Nephron (organoid): ENCODE data around the gene GRAP2.

Source experiments
- H3K27ac Mint-ChIP-seq, 3 experiments: 2 replicates each; pipeline ENCODE4 v1.8.0; 2020; ENCODE audit warnings: mixed read lengths in 3 of 3, mild to moderate bottlenecking in 2 of 3, moderate library complexity in 1 of 3
- H3K27me3 Mint-ChIP-seq: 2 replicates; pipeline ENCODE4 v1.8.0; 2021; ENCODE audit warnings: low read depth, mild to moderate bottlenecking, moderate library complexity, mixed read lengths
- H3K36me3 Mint-ChIP-seq: 2 replicates; pipeline ENCODE4 v1.8.0; 2020; ENCODE audit warnings: low read depth, mixed read lengths
- H3K4me1 Mint-ChIP-seq: 2 replicates; pipeline ENCODE4 v1.8.0; 2020; ENCODE audit warnings: mixed read lengths
- H3K4me3 Mint-ChIP-seq, 3 experiments: 2 replicates each; pipeline ENCODE4 v1.8.0; 2020; ENCODE audit warnings: mild to moderate bottlenecking in 3 of 3, mixed read lengths in 3 of 3, moderate library complexity in 2 of 3
- H3K9me3 Mint-ChIP-seq: 2 replicates; pipeline ENCODE4 v1.8.0; 2020; ENCODE audit warnings: mixed read lengths
- CTCF ChIP-seq, 3 experiments: fragments of 200-600 bp; sonication (generic); IDR thresholded peaks; one replicate each; pipeline ENCODE4 v1.5.0; 2021; ENCODE audit warnings: antibody characterized with exemption in 3 of 3; ENCODE audit not compliant: unreplicated experiment in 3 of 3

The GRAP2 gene

GRCh38 chr22:39908737-39909136 is 7.9 kb downstream of the GRAP2 start:
- no peaks in the 10 kb centered on the region for H3K9me3 Mint-ChIP-seq
- TF ChIP-seq CTCF (IDR thresholded peaks at IDR 0.05; ENCODE audit: unreplicated experiment in 3 of 3), result no peak
- H3K27me3 Mint-ChIP-seq, result peaks cover 16% of the 10 kb centered on the region
- no peak overlapping the region for H3K27ac Mint-ChIP-seq
- peaks cover 2% of the 10 kb centered on the region for H3K4me1 Mint-ChIP-seq
- no peak overlapping the region for H3K4me3 Mint-ChIP-seq
- H3K36me3 Mint-ChIP-seq, result no peaks in the 10 kb centered on the region

GRCh38 chr22:39910876-39911613 is 10.2 kb downstream of the GRAP2 start:
- Mint-ChIP-seq H3K27me3 (peaks cover 16% of the 10 kb centered on the region), H3K36me3 (no peaks in the 10 kb centered on the region), H3K4me1 (peaks cover 11% of the 10 kb centered on the region), H3K4me3 (no peak overlapping the region), H3K27ac (no peak overlapping the region), H3K9me3 (no peaks in the 10 kb centered on the region)
- TF ChIP-seq CTCF (IDR thresholded peaks at IDR 0.05; ENCODE audit: unreplicated experiment in 3 of 3), result no peak

GRCh38 chr22:39913321-39913720 is 12.4 kb downstream of the GRAP2 start:
- Mint-ChIP-seq H3K27me3 (peaks cover 16% of the 10 kb centered on the region), H3K4me1 (peaks cover 24% of the 10 kb centered on the region), H3K27ac (no peak overlapping the region), H3K4me3 (no peak overlapping the region), H3K9me3 (no peaks in the 10 kb centered on the region), H3K36me3 (no peaks in the 10 kb centered on the region)
- TF ChIP-seq CTCF (IDR thresholded peaks at IDR 0.05; ENCODE audit: unreplicated experiment in 3 of 3), result no peak

- H3K4me3 Mint-ChIP-seq, result no peak overlapping the region
- no peaks in the 10 kb centered on the region for H3K36me3 Mint-ChIP-seq
- H3K9me3 Mint-ChIP-seq, result no peaks in the 10 kb centered on the region
- H3K4me1 Mint-ChIP-seq, result peaks cover 27% of the 10 kb centered on the region
- TF ChIP-seq CTCF (IDR thresholded peaks at IDR 0.05; ENCODE audit: unreplicated experiment in 3 of 3), result no peak
- peaks cover 16% of the 10 kb centered on the region for H3K27me3 Mint-ChIP-seq
- no peak overlapping the region for H3K27ac Mint-ChIP-seq
These were observed 13.0 kb downstream of the GRAP2 start for GRCh38 chr22:39913886-39914285.

GRCh38 chr22:39914584-39914983 is 13.7 kb downstream of the GRAP2 start:
- Mint-ChIP-seq H3K9me3 (no peaks in the 10 kb centered on the region), H3K27ac (no peak overlapping the region), H3K27me3 (peaks cover 16% of the 10 kb centered on the region), H3K36me3 (no peaks in the 10 kb centered on the region), H3K4me3 (no peak overlapping the region), H3K4me1 (peaks cover 27% of the 10 kb centered on the region)
- TF ChIP-seq CTCF (IDR thresholded peaks at IDR 0.05; ENCODE audit: unreplicated experiment in 3 of 3), result no peak

- peak overlapping the region in 1 of 3 experiments; percentile 2 for H3K27ac Mint-ChIP-seq
- peaks cover 12% of the 10 kb centered on the region for H3K27me3 Mint-ChIP-seq
- H3K9me3 Mint-ChIP-seq, result no peaks in the 10 kb centered on the region
- H3K4me1 Mint-ChIP-seq, result peaks cover 27% of the 10 kb centered on the region
- no peaks in the 10 kb centered on the region for H3K36me3 Mint-ChIP-seq
- TF ChIP-seq CTCF (IDR thresholded peaks at IDR 0.05; ENCODE audit: unreplicated experiment in 3 of 3), result no peak
- H3K4me3 Mint-ChIP-seq, result no peak overlapping the region
These were observed 14.4 kb downstream of the GRAP2 start for GRCh38 chr22:39915295-39915726.
